GM12878 (cell line): ENCODE results near the gene KIRREL3. TPM values are rescaled to one million over a fixed set of nuclear protein-coding genes. Genes with fewer than 3 reads are reported as not detected.

ENCODE experiments used
- ATAC-seq: fragments of 200-7000 bp; cut with Tn5 transposase; 3 replicates; pipeline ENCODE4 v1.9.1; 2020; ENCODE audit warnings: mild to moderate bottlenecking, moderate library complexity
- BruUV-seq: library from RNA; stranded (reverse); fragments of 400-500 nt; replicated peaks from 2 replicates; lab custom pipeline; 2021; lab: Mats Ljungman, UMichigan
- CTCF ChIA-PET: fragments of 300-600 bp; sonication (Branson Sonifier 250); formaldehyde crosslinking; extraction: SDS; loops from one replicate; lab custom pipeline; 2021; ENCODE audit warnings: inconsistent platforms; lab: Yijun Ruan, JAX
- POLR2A ChIA-PET: fragments of 350-600 bp; formaldehyde crosslinking; extraction: SDS; loops from one replicate; lab custom pipeline; 2021; ENCODE audit warnings: inconsistent platforms; lab: Charles Lee
- RAD21 ChIA-PET: fragments of 300-600 bp; sonication (Branson Sonifier 250); formaldehyde crosslinking; loops from one replicate; lab custom pipeline; 2023; ENCODE audit warnings: antibody characterized with exemption; ENCODE audit not compliant: unreplicated experiment; lab: Charles Lee
- SMC1A ChIA-PET: fragments of 300-600 bp; sonication (Branson Sonifier 250); formaldehyde crosslinking; loops from one replicate; lab custom pipeline; 2023; ENCODE audit not compliant: unreplicated experiment, uncharacterized antibody; lab: Charles Lee
- DNase-seq: peaks from one replicate; pipeline ENCODE4 v3.0.0-alpha.2; 2011; ENCODE audit warnings: low read depth, low spot score
- FAIRE-seq: peaks from 3 replicates; lab custom pipeline; 2011; peaks lifted over from hg19 to GRCh38; lab: Jason Lieb, UNC
- H2AFZ ChIP-seq: 2 replicates; pipeline ENCODE4 v1.6.0; 2011; ENCODE audit warnings: low read depth, low read length, control low read depth; ENCODE audit not compliant: control insufficient read depth
- H3K27ac ChIP-seq: 2 replicates; pipeline ENCODE4 v1.5.1; 2011; ENCODE audit warnings: control low read depth; ENCODE audit not compliant: control insufficient read depth, insufficient read depth
- H3K27me3 ChIP-seq, 2 experiments: replicated peaks in 1 of 2; 2 replicates each; pipeline versions ENCODE4 v1.6.0 to v1.6.1; 2011; ENCODE audit warnings: low read length in 1 of 2; ENCODE audit not compliant: control insufficient read depth in 2 of 2, insufficient read depth in 2 of 2
- H3K36me3 ChIP-seq, 2 experiments: 2 replicates each; pipeline ENCODE4 v1.5.1; 2011; ENCODE audit warnings: low read length in 1 of 2; ENCODE audit not compliant: control insufficient read depth in 2 of 2, insufficient read depth in 2 of 2
- H3K4me1 ChIP-seq: 2 replicates; pipeline ENCODE4 v1.6.1; 2011; ENCODE audit warnings: mild to moderate bottlenecking, low read length, moderate library complexity, mixed read lengths; ENCODE audit not compliant: control insufficient read depth, insufficient read depth
- H3K4me2 ChIP-seq: 2 replicates; pipeline ENCODE4 v1.6.0; 2011; ENCODE audit warnings: control low read depth; ENCODE audit not compliant: control insufficient read depth, insufficient read depth
- H3K4me3 ChIP-seq: fragments of 200-600 bp; sonication (generic); 2 replicates; pipeline ENCODE4 v1.5.1; 2016
- H3K79me2 ChIP-seq: 2 replicates; pipeline ENCODE4 v1.6.0; 2011; ENCODE audit warnings: low read length; ENCODE audit not compliant: control insufficient read depth, insufficient read depth
- H3K9ac ChIP-seq: 2 replicates; pipeline ENCODE4 v1.8.0; 2011; ENCODE audit warnings: low read length, control low read depth, mixed read lengths; ENCODE audit not compliant: control insufficient read depth, insufficient read depth
- H3K9me3 ChIP-seq: replicated peaks from 3 replicates; pipeline ENCODE4 v1.5.1; 2011; ENCODE audit warnings: mild to moderate bottlenecking, low read length; ENCODE audit not compliant: control insufficient read depth, insufficient read depth
- H4K20me1 ChIP-seq: 2 replicates; pipeline ENCODE4 v1.6.0; 2011; ENCODE audit not compliant: control insufficient read depth, insufficient read depth
- BCL11A ChIP-seq: IDR thresholded peaks from 2 replicates; pipeline ENCODE4 v1.6.1; 2011; ENCODE audit warnings: low read depth, low read length
- EGR1 ChIP-seq, 2 experiments: IDR thresholded peaks; 1 replicate in 1 of 2; 2 replicates in 1 of 2; pipeline ENCODE4 v1.6.1; 2011 to 2012; ENCODE audit warnings: low read depth in 2 of 2, low read length in 2 of 2, borderline replicate concordance in 1 of 2, mild to moderate bottlenecking in 1 of 2, moderate library complexity in 1 of 2
- IKZF2 ChIP-seq, 2 experiments: fragments of 450-650 bp; IDR thresholded peaks; 2 replicates each; pipeline ENCODE4 v1.6.1; 2017; ENCODE audit warnings: mild to moderate bottlenecking in 2 of 2, moderate library complexity in 2 of 2
- KLF5 ChIP-seq: fragments of 450-650 bp; IDR thresholded peaks from 2 replicates; pipeline ENCODE4 v1.6.1; 2014; ENCODE audit warnings: mild to moderate bottlenecking; ENCODE audit not compliant: partially characterized antibody
- MTA2 ChIP-seq: fragments of 450-650 bp; IDR thresholded peaks from 2 replicates; pipeline ENCODE4 v1.6.1; 2016; ENCODE audit warnings: low read depth, mild to moderate bottlenecking, moderate library complexity
- NR2C2 ChIP-seq: IDR thresholded peaks from 2 replicates; pipeline ENCODE4 v1.6.1; 2011; ENCODE audit warnings: borderline replicate concordance, low read depth; ENCODE audit not compliant: control insufficient read depth, insufficient read length
- PML ChIP-seq: IDR thresholded peaks from 2 replicates; pipeline ENCODE4 v1.6.1; 2012; ENCODE audit warnings: low read length, inconsistent platforms
- RELA ChIP-seq: fragments of 450-650 bp; IDR thresholded peaks from 2 replicates; pipeline ENCODE4 v1.8.0; 2014; ENCODE audit warnings: borderline replicate concordance; ENCODE audit not compliant: partially characterized antibody
- SMAD1 ChIP-seq: fragments of 450-650 bp; IDR thresholded peaks from 2 replicates; pipeline ENCODE4 v1.6.1; 2018; ENCODE audit warnings: mild to moderate bottlenecking, low read depth; ENCODE audit not compliant: partially characterized antibody
- SPI1 ChIP-seq: IDR thresholded peaks from 2 replicates; pipeline ENCODE4 v1.6.1; 2011; ENCODE audit warnings: low read depth, mild to moderate bottlenecking, low read length, moderate library complexity, borderline replicate concordance; ENCODE audit not compliant: insufficient read depth
- TARDBP ChIP-seq: IDR thresholded peaks from 2 replicates; pipeline ENCODE4 v1.6.1; 2016; ENCODE audit warnings: borderline replicate concordance
- ZNF24 ChIP-seq: fragments of 450-650 bp; IDR thresholded peaks from 2 replicates; pipeline ENCODE4 v1.6.1; 2017; ENCODE audit warnings: antibody characterized with exemption, mild to moderate bottlenecking
- WGBS: methylation state at CpG from one replicate; pipeline ENCODE4 v1.1.6; 2016; ENCODE audit warnings: low lambda C conversion rate; ENCODE audit not compliant: insufficient replicate concordance, insufficient coverage; ENCODE audit errors: missing lambda C conversion rate; 5-methylcytosine and 5-hydroxymethylcytosine counted together
- in situ Hi-C: fragments of 300-500 bp; cut with MboI; formaldehyde crosslinking; loops from 9 replicates; pipeline ENCODE4 v1.14.3; 2018; ENCODE audit warnings: mixed read lengths
- intact Hi-C: fragments of 100-400 bp; cut with micrococcal nuclease; formaldehyde crosslinking; loops from one replicate; pipeline ENCODE4 v1.14.2; 2022; ENCODE audit not compliant: unreplicated experiment
- polyA plus RNA-seq, 11 experiments: library from polyadenylated mRNA; depleted of rRNA in 4 of 11; unstranded in 6 of 11; stranded (reverse) in 5 of 11; fragments of >200 nt; fragmentation: Nextera tagmentation in 4 of 11; fragmentation: Illumina TruSeq in 1 of 11; extraction: Ambion mirVana in 4 of 11; extraction: Trizol in 1 of 11; gene quantifications; 1 replicate in 1 of 11; 2 replicates in 10 of 11; pipeline versions ENCODE4 v1.2.1 to v1.2.3, GENCODE V29; 2011 to 2016; ENCODE audit warnings: inconsistent platforms in 2 of 11, missing spikeins in 2 of 11, low read depth in 1 of 11
- total RNA-seq, 4 experiments: library from RNA; depleted of rRNA in 3 of 4; stranded (reverse); fragments of >200 nt in 3 of 4; fragmentation: Illumina TruSeq in 1 of 4; extraction: Trizol in 1 of 4; gene quantifications; 2 replicates each; pipeline versions ENCODE4 v1.2.1 to v1.2.3, GENCODE V29; 2013 to 2021

The KIRREL3 gene
- total and polyA plus RNA-seq, 10 of the 15 experiments (the other 5 are each of a cell fraction or from before 2014, with no cell fraction given), result under 0.01 TPM; not detected in 9

DNA sequence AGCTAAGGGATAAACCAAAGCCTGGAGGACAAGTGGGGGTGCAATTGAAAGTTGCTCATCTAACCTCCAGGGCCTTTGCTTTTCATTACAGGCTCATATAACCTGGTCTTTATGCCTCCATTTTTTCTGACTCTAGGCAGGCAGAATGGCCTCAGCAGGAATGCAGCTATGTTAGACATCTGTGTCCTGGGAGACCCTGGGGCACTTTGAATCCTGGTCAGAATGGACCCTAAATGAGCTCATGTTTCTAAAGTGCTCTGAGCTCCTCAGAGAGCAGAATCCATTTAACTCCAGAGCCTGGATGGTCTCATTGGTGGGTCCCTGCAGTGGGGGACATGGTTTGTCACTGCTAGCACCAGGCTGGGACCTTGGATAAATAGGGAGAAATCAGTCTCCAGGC lies 177.3 kb downstream of the KIRREL3 start (continued):
- TF ChIP-seq ZNF24 (no peak), NR2C2 (no peak), SMAD1 (no peak), RELA (no peak), TARDBP (no peak), EGR1 (IDR thresholded peaks at IDR 0.05; ENCODE audit: borderline replicate concordance in 1 of 2, low read depth in 2 of 2, low read length in 2 of 2) (no peak), PML (no peak), SPI1 (no peak)

DNA sequence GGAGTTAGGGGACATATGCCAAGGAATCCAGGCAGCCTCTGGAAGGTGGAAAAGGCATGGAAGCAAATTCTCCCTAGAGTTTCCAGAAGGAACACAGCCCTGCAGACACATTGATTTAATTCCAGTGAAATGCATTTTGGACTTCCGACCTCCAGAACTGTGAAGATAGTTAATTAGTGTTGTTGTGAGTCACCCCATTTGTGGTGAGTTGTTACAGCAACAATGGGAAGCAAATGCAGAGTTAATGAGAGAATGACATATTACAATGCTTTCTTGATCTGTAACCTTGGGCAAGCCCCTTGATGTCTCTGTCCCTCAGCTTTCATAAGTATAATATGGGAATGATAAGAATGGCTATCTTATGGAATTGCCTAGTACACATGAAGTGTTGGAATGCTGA lies 178.7 kb downstream of the KIRREL3 start:
- RAD21 ChIA-PET, result no interaction called here
- in situ Hi-C loops, result no loop called here
- TF ChIP-seq IKZF2 (IDR thresholded peaks at IDR 0.05), result 0 out of 4 replicates have a peak, but pooled peaks of 1 of the 2 experiments have one; percentile 17
- peak; percentile 43; the same call in 1 of the 2 replicates for TF ChIP-seq MTA2
- TF ChIP-seq BCL11A, result 0 out of 2 replicates have a peak, but pooled peaks have one; percentile 37
- TF ChIP-seq KLF5, result no peak

More for the DNA sequence above, 178.7 kb downstream of the KIRREL3 start:
- Histone ChIP-seq H3K9ac (no peak overlapping the region), H3K27ac (no peak overlapping the region), H3K9me3 (no peaks in the 10 kb centered on the region), H3K27me3 (peaks cover 0 to 1% of the 10 kb centered on the region in 2 experiments; a peak in 2 of 4 replicates), H2AFZ (no peak overlapping the region), H3K4me2 (no peak overlapping the region), H3K79me2 (no peaks in the 10 kb centered on the region), H3K4me3 (no peak overlapping the region), H3K36me3 (no peaks in the 10 kb centered on the region), H3K4me1 (no peaks in the 10 kb centered on the region), H4K20me1 (no peaks in the 10 kb centered on the region)
- ChIA-PET CTCF (interaction anchor here (1.1 kb wide), 1 partner anchor 40 kb away, joined by 3 read pairs; no protein-coding TSS in a partner anchor), SMC1A (no interaction called here), POLR2A (no interaction called here)
- FAIRE-seq (no peak), ATAC-seq (no peak; the same call in 2 of the 3 replicates), DNase-seq (no peak)
- WGBS, result 7% methylated on average over 1 of the region's 1 CpG
- intact Hi-C loops, result no loop called here
- no TSS peak for BruUV-seq
